NOMO-1 (cell line): ENCODE data around the gene TRAPPC4.
A peak's percentile ranks its signal among the peaks of the same experiment; 100 is the strongest.
"Not testable (repeated sequence)": the region's sequence is repeated elsewhere in the genome, so short reads cannot be mapped to it uniquely, and the experiment has no call there.

Source experiments
- DNase-seq, 2 experiments: peaks; one replicate each; lab custom pipeline; 2025; ENCODE audit not compliant: unreplicated experiment in 2 of 2; lab: John Stamatoyannopoulos, UW

TRAPPC4 gene

DNA sequence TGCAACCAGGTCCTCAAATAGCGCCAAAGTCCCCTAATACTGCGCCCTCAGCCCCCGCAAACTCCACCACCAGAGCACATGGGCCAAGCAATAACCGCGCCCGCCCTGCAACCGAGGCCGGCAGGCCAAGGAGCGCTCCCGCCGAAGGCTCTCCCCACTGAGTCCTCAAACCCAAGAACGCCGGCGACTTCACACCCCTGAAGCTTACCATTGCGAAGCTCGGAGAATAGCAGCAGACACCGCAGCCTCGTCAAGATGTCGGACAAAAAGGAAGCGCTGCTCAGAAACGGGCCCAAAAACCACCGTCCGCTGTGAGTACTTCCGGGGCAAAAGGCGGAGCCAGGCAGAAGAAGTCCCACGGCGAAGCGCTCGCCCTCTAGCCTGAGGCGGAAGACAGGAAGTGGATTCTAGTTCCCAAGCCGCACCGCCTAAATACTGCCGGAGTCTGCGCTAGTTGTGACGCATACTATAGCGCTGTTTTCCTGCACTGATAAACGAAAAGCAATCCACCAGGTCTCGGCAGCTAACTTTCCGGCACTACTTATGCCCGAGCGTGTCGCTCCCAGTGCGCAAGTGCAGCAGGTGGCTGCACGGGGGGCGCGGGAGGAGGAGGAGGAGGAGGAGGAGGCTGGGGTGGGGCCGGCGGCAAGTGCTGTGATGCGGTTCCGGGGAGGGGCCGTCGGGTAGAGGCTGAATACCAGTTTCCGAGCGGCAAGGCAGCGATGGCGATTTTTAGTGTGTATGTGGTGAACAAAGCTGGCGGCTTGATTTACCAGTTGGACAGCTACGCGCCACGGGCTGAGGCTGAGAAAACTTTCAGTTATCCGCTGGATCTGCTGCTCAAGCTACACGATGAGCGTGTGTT is at the start of gene TRAPPC4, which contains the start of gene RPS25:
TSS of gene TRAPPC4 (plus strand) at position 693 of the 865 bp plus-strand sequence. CDS start at position 723, 30 bp downstream.
TSS of gene RPS25 (minus strand) at position 270 of the 865 bp plus-strand sequence. CDS start at position 211, 59 bp downstream.
- peak; percentile 94 to 97 for DNase-seq

- DNase-seq = not testable (repeated sequence)
Observed at GRCh38 chr11:118969508-118969907, 49.1 kb upstream of the TRAPPC4 start.

- DNase-seq = no peak
Observed at GRCh38 chr11:118971646-118972045, 46.9 kb upstream of the TRAPPC4 start, which contains the start of gene FOXR1. FOXR1 (plus strand) TSS chr11:118971761; CDS start chr11:118971932, 171 bp downstream.

DNA sequence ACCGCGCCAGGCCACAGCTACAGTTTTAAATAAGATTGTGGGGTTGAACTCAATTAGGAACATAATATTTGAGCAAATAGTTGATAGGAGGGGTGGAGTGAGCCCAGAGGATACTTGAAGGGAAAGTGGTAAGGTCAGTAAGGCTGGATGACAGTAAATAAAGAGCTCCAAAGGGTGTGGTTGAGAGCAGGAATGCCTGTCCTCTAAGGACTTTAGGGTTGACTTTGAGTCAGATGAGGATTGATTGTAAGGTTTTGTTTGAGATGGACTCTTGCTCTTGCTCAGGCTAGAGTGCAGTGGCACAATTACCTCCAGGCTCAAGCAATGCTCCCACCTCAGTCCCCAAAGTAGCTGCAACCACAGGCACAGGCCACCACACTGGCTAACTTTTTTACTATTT is 44.6 kb upstream of the TRAPPC4 start:
- no peak for DNase-seq

DNA sequence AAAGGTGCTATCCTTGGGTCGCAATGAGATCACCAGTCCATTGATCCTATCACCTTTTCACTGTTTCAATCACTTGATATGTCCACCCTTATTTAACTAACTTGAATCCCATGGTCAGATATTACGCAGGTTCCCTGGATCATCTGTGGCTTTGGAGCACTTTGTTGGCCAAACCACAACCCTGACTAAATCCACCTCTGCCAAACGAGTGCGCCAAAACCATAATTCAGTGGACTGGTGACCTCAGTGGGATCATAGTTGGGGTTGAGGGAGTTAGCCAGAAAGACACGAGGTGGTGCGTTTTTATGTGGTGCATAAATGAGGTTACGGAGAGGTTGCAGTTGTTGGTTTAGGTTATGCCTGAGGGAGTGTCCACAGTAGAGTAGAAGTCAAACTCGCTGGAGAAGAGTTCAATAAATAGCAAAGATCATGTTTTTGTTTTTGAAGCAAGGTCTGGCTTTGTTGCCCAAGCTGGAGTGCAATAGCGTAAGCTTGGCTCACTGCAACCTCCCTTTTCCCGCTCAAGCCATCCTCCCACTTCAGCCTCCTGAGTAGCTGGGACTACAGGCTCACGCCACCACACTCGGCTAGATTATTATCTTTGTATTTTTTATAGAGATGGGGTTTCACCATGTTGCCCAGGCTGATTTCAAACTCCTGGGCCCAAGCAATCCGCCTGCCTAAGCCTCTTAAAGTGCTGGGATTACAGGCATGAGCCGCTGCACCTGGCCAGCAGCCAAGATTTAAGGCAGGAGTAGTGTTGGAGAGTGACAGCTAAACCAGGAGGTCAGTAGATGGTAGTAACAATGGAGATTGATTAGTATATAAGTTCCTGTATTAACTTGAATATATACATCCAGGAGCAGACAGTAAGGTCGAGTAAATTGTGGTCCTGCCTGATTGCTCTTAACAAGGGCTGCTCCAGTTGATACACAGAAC is 42.5 kb upstream of the TRAPPC4 start:
- DNase-seq = no peak

- peak; percentile 61 to 74 for DNase-seq
Observed at GRCh38 chr11:118979434-118979833, 39.1 kb upstream of the TRAPPC4 start.

GRCh38 chr11:118980191-118980881 is 38.2 kb upstream of the TRAPPC4 start:
- DNase-seq = peak; percentile 18 to 28

GRCh38 chr11:118984337-118984736 is 34.2 kb upstream of the TRAPPC4 start:
- not testable (repeated sequence) for DNase-seq

GRCh38 chr11:118984825-118985224 is 33.7 kb upstream of the TRAPPC4 start:
- no peak for DNase-seq

GRCh38 chr11:118988280-118988679 is 30.3 kb upstream of the TRAPPC4 start:
- DNase-seq = no peak

DNA sequence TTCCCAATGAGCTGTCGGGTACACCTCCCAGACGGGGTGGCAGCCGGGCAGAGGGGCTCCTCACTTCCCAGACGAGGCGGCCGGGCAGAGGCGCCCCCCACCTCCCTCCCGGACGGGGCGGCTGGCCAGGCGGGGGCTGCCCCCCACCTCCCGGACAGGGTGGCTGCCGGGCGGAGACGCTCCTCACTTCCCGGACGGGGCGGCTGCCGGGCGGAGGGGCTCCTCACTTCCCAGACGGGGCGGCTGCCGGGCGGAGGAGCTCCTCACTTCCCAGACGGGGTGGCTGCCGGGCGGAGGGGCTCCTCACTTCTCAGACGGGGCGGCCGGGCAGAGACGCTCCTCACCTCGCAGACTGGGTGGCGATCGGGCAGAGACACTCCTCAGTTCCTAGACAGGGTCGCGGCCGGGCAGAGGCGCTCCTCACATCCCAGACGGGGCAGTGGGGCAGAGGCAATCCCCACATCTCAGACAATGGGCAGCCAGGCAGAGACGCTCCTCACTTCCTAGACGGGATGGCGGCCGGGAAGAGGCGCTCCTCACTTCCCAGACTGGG is 27.0 kb upstream of the TRAPPC4 start:
- DNase-seq = not testable (repeated sequence)

DNA sequence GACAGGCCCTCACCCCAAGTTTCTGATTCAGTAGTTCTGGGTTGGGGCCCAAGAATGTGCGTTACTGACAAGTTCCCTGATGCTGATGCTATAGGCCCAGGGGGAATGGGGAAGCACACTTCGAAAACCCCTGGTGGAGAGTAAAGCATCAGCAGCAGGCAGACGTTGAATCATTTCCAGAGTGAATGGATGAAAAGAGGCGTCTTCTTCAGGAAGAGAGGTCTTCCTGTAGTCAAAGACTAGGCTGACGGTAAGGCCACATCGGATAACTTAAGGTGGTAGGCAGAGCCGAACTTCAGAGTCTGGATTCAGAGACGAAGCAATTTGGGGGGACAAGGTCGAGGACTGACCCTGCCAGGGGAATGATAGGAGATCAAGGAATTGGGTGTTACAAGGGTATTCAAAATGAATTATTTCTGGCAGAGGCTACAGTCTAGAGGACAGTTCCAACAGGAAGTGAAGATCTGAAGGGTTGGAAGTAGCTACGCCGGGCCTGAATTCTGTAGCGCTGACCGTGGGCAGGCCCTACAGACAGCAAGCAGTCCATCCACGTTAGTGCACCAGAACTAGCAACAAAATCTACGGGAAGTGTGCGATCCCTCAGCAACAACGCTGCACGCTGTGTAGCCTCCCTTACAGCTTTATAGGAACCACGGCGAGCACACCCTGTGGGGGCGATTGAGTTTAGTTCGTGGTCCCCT is 21.5 kb upstream of the TRAPPC4 start:
- DNase-seq = peak; percentile 26 to 71

- peak; percentile 93 to 95 for DNase-seq
Observed at GRCh38 chr11:118997627-118998387, 20.8 kb upstream of the TRAPPC4 start, which contains the start of gene CENATAC. CENATAC (plus strand) TSS chr11:118998138; CDS start chr11:118998198, 60 bp downstream.

DNA sequence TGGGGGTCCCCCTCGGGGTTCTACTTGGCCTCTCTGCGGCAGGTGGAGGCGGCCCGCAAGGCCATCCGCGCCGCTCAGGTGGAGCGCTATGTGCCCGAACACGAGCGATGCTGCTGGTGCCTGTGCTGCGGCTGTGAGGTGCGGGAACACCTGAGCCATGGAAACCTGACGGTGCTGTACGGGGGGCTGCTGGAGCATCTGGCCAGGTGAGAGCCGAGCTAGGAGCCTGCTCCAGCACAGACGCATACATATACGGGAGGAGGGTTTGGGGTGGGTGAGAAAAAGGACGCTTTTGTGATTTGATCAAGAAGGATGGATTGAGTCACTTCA is 20.2 kb upstream of the TRAPPC4 start:
- no peak for DNase-seq

GRCh38 chr11:118998822-118999221 is 19.7 kb upstream of the TRAPPC4 start:
- no peak for DNase-seq

- no peak for DNase-seq
Observed at GRCh38 chr11:119000906-119001305, 17.7 kb upstream of the TRAPPC4 start.

DNA sequence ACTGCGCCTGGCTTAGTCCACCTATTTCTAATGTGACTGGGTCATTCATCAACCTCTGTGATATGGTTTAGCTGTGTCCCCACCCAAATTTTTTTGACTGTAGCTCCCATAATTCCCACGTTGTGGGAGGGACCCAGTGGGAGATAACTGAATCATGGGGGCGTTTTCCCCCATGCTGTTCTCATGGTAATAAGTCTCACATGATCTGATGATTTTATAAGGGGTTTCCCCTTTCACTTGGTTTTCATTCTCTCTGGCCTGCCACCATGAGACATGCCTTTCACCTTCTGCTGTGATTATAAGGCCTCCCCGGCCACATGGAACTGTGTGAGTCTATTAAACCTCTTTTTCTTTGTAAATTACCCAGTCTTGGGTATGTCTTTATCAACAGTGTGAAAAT is 11.9 kb upstream of the TRAPPC4 start:
- no peak for DNase-seq

DNA sequence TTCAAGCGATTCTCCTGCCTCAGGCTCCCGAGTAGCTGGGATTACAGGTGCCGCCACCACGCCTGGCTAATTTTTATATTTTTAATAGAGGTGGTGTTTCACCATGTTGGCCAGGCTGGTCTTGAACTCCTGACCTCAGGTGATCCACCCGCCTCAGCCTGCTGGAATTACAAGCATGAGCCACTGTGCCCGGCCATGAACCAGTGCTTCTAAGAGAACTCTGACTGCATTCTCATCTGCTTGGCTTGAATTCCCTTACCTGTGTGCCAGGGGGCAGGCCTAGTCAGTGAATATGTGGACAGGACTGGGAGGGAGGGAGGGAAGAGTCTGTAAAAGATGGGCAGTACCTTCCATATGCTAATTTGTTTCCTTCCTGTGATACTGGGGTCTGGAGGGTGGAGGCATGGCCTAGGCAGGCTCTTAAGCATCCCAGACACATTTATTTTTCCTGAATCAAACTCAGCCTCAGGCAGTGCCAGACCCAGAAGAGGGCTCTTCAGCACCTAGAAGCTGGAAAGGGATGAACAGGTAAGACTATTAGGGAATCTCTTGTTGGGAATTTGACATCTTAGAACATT is 7.0 kb upstream of the TRAPPC4 start:
- DNase-seq = no peak
